Dendritic cell treated with granulocyte-macrophage colony-stimulating factor and Interleukin-4, amounts not matched to agents 40 ng/mL and 50 ng/mL, for 4 days (primary cell): ENCODE measurements around the gene TPK1.
"Not testable (repeated sequence)": the region's sequence is repeated elsewhere in the genome, so short reads cannot be mapped to it uniquely, and the experiment has no call there.

Experiments
- H3K27ac Mint-ChIP-seq: one replicate; pipeline ENCODE4 v1.8.0; 2022; ENCODE audit warnings: mild to moderate bottlenecking, mixed read lengths
- H3K27me3 Mint-ChIP-seq: one replicate; pipeline ENCODE4 v1.8.0; 2022; ENCODE audit warnings: mild to moderate bottlenecking, mixed read lengths
- H3K36me3 Mint-ChIP-seq: one replicate; pipeline ENCODE4 v1.8.0; 2022; ENCODE audit warnings: low read depth, mixed read lengths
- H3K4me1 Mint-ChIP-seq: one replicate; pipeline ENCODE4 v1.8.0; 2022; ENCODE audit warnings: low read depth, mixed read lengths
- H3K4me3 Mint-ChIP-seq: one replicate; pipeline ENCODE4 v1.8.0; 2022; ENCODE audit warnings: mild to moderate bottlenecking, moderate library complexity, mixed read lengths
- H3K9me3 Mint-ChIP-seq: one replicate; pipeline ENCODE4 v1.8.0; 2022; ENCODE audit warnings: mixed read lengths
- intact Hi-C: fragments of 100-400 bp; cut with micrococcal nuclease; formaldehyde crosslinking; loops from one replicate; pipeline ENCODE4 v1.15.0; 2022

Gene TPK1

GRCh38 chr7:144777889-144778288 lies 58.0 kb downstream of the TPK1 start:
- not testable (repeated sequence) for H3K4me1 Mint-ChIP-seq, H3K27me3 Mint-ChIP-seq, H3K27ac Mint-ChIP-seq

GRCh38 chr7:144777005-144777839 lies 58.6 kb downstream of the TPK1 start:
- Mint-ChIP-seq H3K36me3 (peaks cover 7% of the 10 kb centered on the region), H3K27me3 (no peaks in the 10 kb centered on the region), H3K27ac (no peak overlapping the region), H3K4me3 (no peak overlapping the region), H3K4me1 (no peaks in the 10 kb centered on the region), H3K9me3 (no peaks in the 10 kb centered on the region)
- intact Hi-C loops: no loop called here

More at GRCh38 chr7:144777889-144778288, 58.0 kb downstream of the TPK1 start:
- intact Hi-C loops, H3K9me3 Mint-ChIP-seq, H3K4me3 Mint-ChIP-seq, H3K36me3 Mint-ChIP-seq: not testable (repeated sequence)

GRCh38 chr7:144776447-144776846 lies 59.4 kb downstream of the TPK1 start:
- H3K27ac Mint-ChIP-seq: no peak overlapping the region
- no peaks in the 10 kb centered on the region for H3K9me3 Mint-ChIP-seq
- H3K4me3 Mint-ChIP-seq: no peak overlapping the region
- H3K36me3 Mint-ChIP-seq: peaks cover 7% of the 10 kb centered on the region
- intact Hi-C loops: no loop called here
- peaks cover 2% of the 10 kb centered on the region for H3K4me1 Mint-ChIP-seq
- no peaks in the 10 kb centered on the region for H3K27me3 Mint-ChIP-seq

GRCh38 chr7:144775749-144776148 lies 60.1 kb downstream of the TPK1 start:
- intact Hi-C loops: no loop called here
- Mint-ChIP-seq H3K27me3 (no peaks in the 10 kb centered on the region), H3K4me3 (no peak overlapping the region), H3K36me3 (peaks cover 7% of the 10 kb centered on the region), H3K9me3 (no peaks in the 10 kb centered on the region), H3K27ac (no peak overlapping the region), H3K4me1 (peaks cover 7% of the 10 kb centered on the region)

GRCh38 chr7:144771927-144772326 lies 63.9 kb downstream of the TPK1 start:
- Mint-ChIP-seq H3K9me3 (no peaks in the 10 kb centered on the region), H3K36me3 (no peaks in the 10 kb centered on the region), H3K27me3 (no peaks in the 10 kb centered on the region), H3K27ac (no peak overlapping the region), H3K4me3 (no peak overlapping the region), H3K4me1 (peaks cover 7% of the 10 kb centered on the region)
- intact Hi-C loops: no loop called here

- H3K4me3 Mint-ChIP-seq: no peak overlapping the region
- no peak overlapping the region for H3K27ac Mint-ChIP-seq
- no peaks in the 10 kb centered on the region for H3K27me3 Mint-ChIP-seq
- H3K9me3 Mint-ChIP-seq: no peaks in the 10 kb centered on the region
- intact Hi-C loops: no loop called here
- H3K36me3 Mint-ChIP-seq: no peaks in the 10 kb centered on the region
- H3K4me1 Mint-ChIP-seq: peaks cover 7% of the 10 kb centered on the region
Observed at GRCh38 chr7:144771174-144771573, 64.7 kb downstream of the TPK1 start.

- no peak overlapping the region for H3K27ac Mint-ChIP-seq
- intact Hi-C loops: no loop called here
- H3K4me3 Mint-ChIP-seq: no peak overlapping the region
- no peaks in the 10 kb centered on the region for H3K9me3 Mint-ChIP-seq
- H3K27me3 Mint-ChIP-seq: no peaks in the 10 kb centered on the region
- peaks cover 7% of the 10 kb centered on the region for H3K4me1 Mint-ChIP-seq
- peaks cover 6% of the 10 kb centered on the region for H3K36me3 Mint-ChIP-seq
Observed at GRCh38 chr7:144769352-144769751, 66.5 kb downstream of the TPK1 start.

- no peak overlapping the region for H3K27ac Mint-ChIP-seq
- H3K4me3 Mint-ChIP-seq: no peak overlapping the region
- no peaks in the 10 kb centered on the region for H3K27me3 Mint-ChIP-seq
- H3K36me3 Mint-ChIP-seq: peaks cover 11% of the 10 kb centered on the region
- peaks cover 7% of the 10 kb centered on the region for H3K4me1 Mint-ChIP-seq
- H3K9me3 Mint-ChIP-seq: no peaks in the 10 kb centered on the region
- intact Hi-C loops: no loop called here
Observed at GRCh38 chr7:144768633-144769032, 67.2 kb downstream of the TPK1 start.

GRCh38 chr7:144763291-144763690 lies 72.6 kb downstream of the TPK1 start:
- intact Hi-C loops: no loop called here
- Mint-ChIP-seq H3K9me3 (no peaks in the 10 kb centered on the region), H3K4me3 (no peak overlapping the region), H3K27ac (no peak overlapping the region), H3K36me3 (peaks cover 45% of the 10 kb centered on the region), H3K27me3 (no peaks in the 10 kb centered on the region), H3K4me1 (no peaks in the 10 kb centered on the region)

GRCh38 chr7:144762853-144763252 lies 73.0 kb downstream of the TPK1 start:
- Mint-ChIP-seq H3K4me1 (no peaks in the 10 kb centered on the region), H3K9me3 (peaks cover 1% of the 10 kb centered on the region), H3K27me3 (no peaks in the 10 kb centered on the region), H3K4me3 (no peak overlapping the region), H3K27ac (no peak overlapping the region), H3K36me3 (peaks cover 45% of the 10 kb centered on the region)
- intact Hi-C loops: no loop called here

- peaks cover 8% of the 10 kb centered on the region for H3K9me3 Mint-ChIP-seq
- H3K27me3 Mint-ChIP-seq: no peaks in the 10 kb centered on the region
- no peak overlapping the region for H3K4me3 Mint-ChIP-seq
- intact Hi-C loops: no loop called here
- H3K27ac Mint-ChIP-seq: no peak overlapping the region
- H3K4me1 Mint-ChIP-seq: no peaks in the 10 kb centered on the region
- H3K36me3 Mint-ChIP-seq: peaks cover 59% of the 10 kb centered on the region
Observed at GRCh38 chr7:144761493-144761892, 74.4 kb downstream of the TPK1 start.

GRCh38 chr7:144759653-144760052 lies 76.2 kb downstream of the TPK1 start:
- Mint-ChIP-seq H3K4me1 (no peaks in the 10 kb centered on the region), H3K9me3 (peaks cover 8% of the 10 kb centered on the region), H3K4me3 (no peak overlapping the region), H3K27ac (no peak overlapping the region), H3K36me3 (peaks cover 54% of the 10 kb centered on the region), H3K27me3 (no peaks in the 10 kb centered on the region)
- intact Hi-C loops: loop anchor here (10.0 kb wide), 1 partner anchor 105 kb away; no protein-coding TSS in a partner anchor

- Mint-ChIP-seq H3K27me3 (no peaks in the 10 kb centered on the region), H3K4me1 (no peaks in the 10 kb centered on the region), H3K9me3 (peaks cover 10% of the 10 kb centered on the region), H3K27ac (no peak overlapping the region), H3K4me3 (no peak overlapping the region), H3K36me3 (no peaks in the 10 kb centered on the region)
- intact Hi-C loops: no loop called here
Observed at GRCh38 chr7:144747936-144748335, 87.9 kb downstream of the TPK1 start.

- Mint-ChIP-seq H3K4me3 (no peak overlapping the region), H3K27ac (no peak overlapping the region)
- intact Hi-C loops: no loop called here
Observed at GRCh38 chr7:144738708-144739314, 97.0 kb downstream of the TPK1 start.

More at GRCh38 chr7:144738708-144739314, 97.0 kb downstream of the TPK1 start:
- Mint-ChIP-seq H3K27me3 (no peaks in the 10 kb centered on the region), H3K36me3 (peaks cover 8% of the 10 kb centered on the region), H3K4me1 (peaks cover 12% of the 10 kb centered on the region), H3K9me3 (no peaks in the 10 kb centered on the region)
